ENCODE results near the gene CXCL16. TPM values are rescaled to one million over a fixed set of nuclear protein-coding genes. Genes with fewer than 3 reads are reported as not detected.

Gene CXCL16
- total and polyA plus RNA-seq, 2 of the 13 experiments (the other 11 are each of a cell fraction or from before 2014, with no cell fraction given), result 9.4 to 101 TPM

GRCh38 chr17:4759776-4760236 lies 20.1 kb upstream of the CXCL16 start (continued):
- TF ChIP-seq CSRNP2 (CRISPR knock-in tag; conservative IDR thresholded peaks at IDR 0.05; ENCODE audit: low read depth), result no peak
- no peak for TF ChIP-seq MXD3 (CRISPR knock-in tag; IDR thresholded peaks at IDR 0.05)
- TF ChIP-seq ZBTB7B (CRISPR knock-in tag; IDR thresholded peaks at IDR 0.05), result peak; percentile 70; the same call in 1 of the 2 replicates
- no peak; the same call in 1 of the 2 replicates for TF ChIP-seq ZNF687 (CRISPR knock-in tag; IDR thresholded peaks at IDR 0.05)
- no peak; the same call in 1 of the 2 replicates for TF ChIP-seq CBX5 (CRISPR knock-in tag; IDR thresholded peaks at IDR 0.05; ENCODE audit: borderline replicate concordance)
- no peak for TF ChIP-seq MTERF4 (CRISPR knock-in tag; IDR thresholded peaks at IDR 0.05)
- TF ChIP-seq ZBTB1 (CRISPR knock-in tag; IDR thresholded peaks at IDR 0.05; ENCODE audit: borderline replicate concordance), result no peak
- no peak for TF ChIP-seq HBP1 (CRISPR knock-in tag; IDR thresholded peaks at IDR 0.05; ENCODE audit: low read depth)
- TF ChIP-seq ZNF235 (CRISPR knock-in tag; IDR thresholded peaks at IDR 0.05; ENCODE audit: borderline replicate concordance), result no peak
- TF ChIP-seq EP300 (IDR thresholded peaks at IDR 0.05; ENCODE audit: low read depth in 2 of 2, low read length in 2 of 2), result peak; percentile 91 to 93
- TF ChIP-seq EP300 (CRISPR knock-in tag; IDR thresholded peaks at IDR 0.05; ENCODE audit: borderline replicate concordance), result peak; percentile 96
- TF ChIP-seq PATZ1 (CRISPR knock-in tag; IDR thresholded peaks at IDR 0.05), result peak; percentile 98
- TF ChIP-seq ZNF597 (CRISPR knock-in tag; IDR thresholded peaks at IDR 0.05), result no peak

Measured in HepG2 (cell line).